ENCODE results near the gene TGFBI.

- TF ChIP-seq CTCF (conservative IDR thresholded peaks at IDR 0.05 in 1 of 2, IDR thresholded peaks at IDR 0.05 in 1 of 2; ENCODE audit: low read depth in 1 of 2, low read length in 2 of 2) (no peak), EZH2 (IDR thresholded peaks at IDR 0.05; ENCODE audit: low read length, missing control alignments) (no peak)
These were observed 22.6 kb upstream of the TGFBI start for GRCh38 chr5:136006164-136006563.

All from fibroblast of lung (primary cell).